KMS-11 (cell line): ENCODE measurements around the gene KIRREL1.

Experiments used
- H2AFZ ChIP-seq: fragments of 200-600 bp; sonication (generic); 2 replicates; pipeline ENCODE4 v1.6.1; 2016; ENCODE audit warnings: antibody characterized with exemption, mixed run types, low read depth
- H3K27ac ChIP-seq: fragments of 200-600 bp; sonication (generic); 2 replicates; pipeline ENCODE4 v1.6.1; 2016; ENCODE audit warnings: mild to moderate bottlenecking, mixed run types
- H3K27me3 ChIP-seq: fragments of 200-600 bp; sonication (generic); 2 replicates; pipeline ENCODE4 v1.6.1; 2017; ENCODE audit warnings: mild to moderate bottlenecking, low read depth, mixed run types, moderate library complexity; ENCODE audit not compliant: insufficient read depth
- H3K36me3 ChIP-seq: fragments of 200-600 bp; sonication (generic); 2 replicates; pipeline ENCODE4 v1.6.1; 2017; ENCODE audit warnings: mild to moderate bottlenecking, mixed run types; ENCODE audit not compliant: insufficient read depth
- H3K4me1 ChIP-seq: fragments of 200-600 bp; sonication (generic); 2 replicates; pipeline ENCODE4 v1.6.1; 2016; ENCODE audit warnings: mild to moderate bottlenecking, low read depth, mixed run types; ENCODE audit not compliant: poor library complexity, severe bottlenecking
- H3K4me2 ChIP-seq: fragments of 200-600 bp; sonication (generic); 2 replicates; pipeline ENCODE4 v1.7.0; 2016; ENCODE audit warnings: mild to moderate bottlenecking, mixed run types
- H3K4me3 ChIP-seq: fragments of 200-600 bp; sonication (generic); IDR thresholded peaks from 2 replicates; pipeline ENCODE4 v1.6.1; 2017; ENCODE audit warnings: low read depth, low read length, mixed read lengths; ENCODE audit not compliant: insufficient read depth
- H3K79me2 ChIP-seq: fragments of 200-600 bp; sonication (generic); 2 replicates; pipeline ENCODE4 v1.6.1; 2016; ENCODE audit warnings: low read depth, mixed run types; ENCODE audit not compliant: insufficient read depth
- H3K9ac ChIP-seq: fragments of 200-600 bp; sonication (generic); 2 replicates; pipeline ENCODE4 v1.6.1; 2016; ENCODE audit warnings: mild to moderate bottlenecking, mixed run types
- H4K20me1 ChIP-seq: fragments of 200-600 bp; sonication (generic); 2 replicates; pipeline ENCODE4 v1.6.1; 2016; ENCODE audit warnings: mild to moderate bottlenecking, mixed run types; ENCODE audit not compliant: insufficient read depth
- CTCF ChIP-seq: fragments of 200-600 bp; sonication (generic); conservative IDR thresholded peaks from 2 replicates; pipeline ENCODE4 v1.6.1; 2017; ENCODE audit warnings: low read depth, mild to moderate bottlenecking, antibody characterized with exemption, low read length, moderate library complexity, mixed read lengths

The KIRREL1 gene

GRCh38 chr1:158104891-158105290, 111.4 kb downstream of the KIRREL1 start:
- Histone ChIP-seq H3K27ac (no peak overlapping the region), H3K36me3 (no peaks in the 10 kb centered on the region), H3K79me2 (no peaks in the 10 kb centered on the region), H3K4me3 (no peak overlapping the region), H2AFZ (no peak overlapping the region), H3K27me3 (no peaks in the 10 kb centered on the region), H3K4me1 (no peaks in the 10 kb centered on the region), H3K9ac (no peak overlapping the region), H3K4me2 (no peak overlapping the region), H4K20me1 (no peaks in the 10 kb centered on the region)
- TF ChIP-seq CTCF: no peak

GRCh38 chr1:158105352-158106095, 112.1 kb downstream of the KIRREL1 start:
- no peak for TF ChIP-seq CTCF
- Histone ChIP-seq H4K20me1 (no peaks in the 10 kb centered on the region), H3K27me3 (no peaks in the 10 kb centered on the region), H3K4me3 (no peak overlapping the region), H3K36me3 (no peaks in the 10 kb centered on the region), H2AFZ (no peak overlapping the region), H3K9ac (no peak overlapping the region), H3K4me2 (no peak overlapping the region), H3K4me1 (no peaks in the 10 kb centered on the region), H3K79me2 (no peaks in the 10 kb centered on the region), H3K27ac (no peak overlapping the region)

GRCh38 chr1:158107916-158108315, 114.5 kb downstream of the KIRREL1 start:
- Histone ChIP-seq H3K9ac (no peak overlapping the region), H4K20me1 (no peaks in the 10 kb centered on the region), H3K4me2 (no peak overlapping the region), H3K36me3 (no peaks in the 10 kb centered on the region), H3K79me2 (no peaks in the 10 kb centered on the region), H3K27ac (no peak overlapping the region), H2AFZ (no peak overlapping the region), H3K27me3 (peaks cover 6% of the 10 kb centered on the region), H3K4me1 (no peaks in the 10 kb centered on the region), H3K4me3 (no peak overlapping the region)
- TF ChIP-seq CTCF: no peak

GRCh38 chr1:158112994-158113758, 119.7 kb downstream of the KIRREL1 start:
- H3K9ac ChIP-seq: no peak overlapping the region
- TF ChIP-seq CTCF: no peak; the same call in 1 of the 2 replicates
- no peaks in the 10 kb centered on the region for H3K36me3 ChIP-seq
- H3K27me3 ChIP-seq: peaks cover 16% of the 10 kb centered on the region
- peak overlapping the region; percentile 18 for H3K4me2 ChIP-seq
- no peaks in the 10 kb centered on the region for H3K79me2 ChIP-seq
- peak overlapping the region; percentile 57 for H3K4me3 ChIP-seq
- H3K27ac ChIP-seq: no peak overlapping the region
- H3K4me1 ChIP-seq: peaks cover 3% of the 10 kb centered on the region
- no peaks in the 10 kb centered on the region for H4K20me1 ChIP-seq
- peak overlapping the region; percentile 69 for H2AFZ ChIP-seq
